H9 (cell line): ENCODE results near the gene KAZN. TPM values are rescaled to one million over a fixed set of nuclear protein-coding genes. Genes with fewer than 3 reads are reported as not detected.

ENCODE experiments used
- DNase-seq: peaks from one replicate; pipeline ENCODE4 v3.0.0-alpha.2; 2017
- H2AFZ ChIP-seq: one replicate; pipeline ENCODE4 v1.6.1; 2013; ENCODE audit warnings: mild to moderate bottlenecking, low read length, control low read depth, moderate library complexity
- H2AK5ac ChIP-seq: 2 replicates; pipeline ENCODE4 v1.6.1; 2013; ENCODE audit warnings: low read length, control low read depth, mixed read lengths; ENCODE audit not compliant: insufficient read length
- H2BK120ac ChIP-seq: one replicate; pipeline ENCODE4 v1.6.1; 2013; ENCODE audit warnings: low read depth, mild to moderate bottlenecking, low read length, control low read depth, inconsistent platforms; ENCODE audit not compliant: poor library complexity, severe bottlenecking
- H2BK12ac ChIP-seq: 2 replicates; pipeline ENCODE4 v1.6.1; 2013; ENCODE audit warnings: low read length, control low read depth, mixed read lengths, low read depth; ENCODE audit not compliant: insufficient read length
- H2BK15ac ChIP-seq: 2 replicates; pipeline ENCODE4 v1.6.1; 2013; ENCODE audit warnings: low read depth, low read length, control low read depth
- H2BK20ac ChIP-seq: one replicate; pipeline ENCODE4 v1.6.1; 2013; ENCODE audit warnings: low read depth, mild to moderate bottlenecking, low read length, control low read depth, inconsistent platforms; ENCODE audit not compliant: poor library complexity, severe bottlenecking
- H2BK5ac ChIP-seq: 2 replicates; pipeline ENCODE4 v1.6.1; 2013; ENCODE audit warnings: low read length, control low read depth, mixed read lengths; ENCODE audit not compliant: insufficient read length
- H3K14ac ChIP-seq: 2 replicates; pipeline ENCODE4 v1.6.1; 2013; ENCODE audit warnings: low read length, control low read depth; ENCODE audit not compliant: insufficient read depth
- H3K18ac ChIP-seq: 2 replicates; pipeline ENCODE4 v1.6.1; 2013; ENCODE audit warnings: low read depth, mild to moderate bottlenecking, mixed read lengths, low read length, control low read depth; ENCODE audit not compliant: insufficient read length
- H3K23ac ChIP-seq: 2 replicates; pipeline ENCODE4 v1.6.1; 2013; ENCODE audit warnings: low read length, control low read depth, mixed read lengths, low read depth; ENCODE audit not compliant: insufficient read length
- H3K23me2 ChIP-seq: 2 replicates; pipeline ENCODE4 v1.6.1; 2013; ENCODE audit warnings: low read depth, mild to moderate bottlenecking, mixed read lengths, low read length, control low read depth; ENCODE audit not compliant: insufficient read length, poor library complexity, severe bottlenecking
- H3K27ac ChIP-seq: 2 replicates; pipeline ENCODE4 v1.5.1; 2013; ENCODE audit warnings: low read length, control low read depth, mixed read lengths, low read depth; ENCODE audit not compliant: insufficient read length
- H3K27me3 ChIP-seq: 2 replicates; pipeline ENCODE4 v1.6.1; 2013; ENCODE audit warnings: low read length, control low read depth, inconsistent platforms; ENCODE audit not compliant: insufficient read depth
- H3K4ac ChIP-seq: 2 replicates; pipeline ENCODE4 v1.6.1; 2013; ENCODE audit warnings: low read depth, mild to moderate bottlenecking, control low read depth, inconsistent platforms, low read length, moderate library complexity
- H3K4me1 ChIP-seq: 2 replicates; pipeline ENCODE4 v1.6.1; 2013; ENCODE audit warnings: low read length, control low read depth, inconsistent platforms; ENCODE audit not compliant: insufficient read depth
- H3K4me2 ChIP-seq: 2 replicates; pipeline ENCODE4 v1.6.1; 2013; ENCODE audit warnings: low read length, control low read depth, mixed read lengths; ENCODE audit not compliant: insufficient read length, insufficient read depth
- H3K56ac ChIP-seq: 2 replicates; pipeline ENCODE4 v1.6.1; 2013; ENCODE audit warnings: low read depth, mild to moderate bottlenecking, mixed read lengths, low read length, control low read depth; ENCODE audit not compliant: insufficient read length
- H3K79me1 ChIP-seq: 2 replicates; pipeline ENCODE4 v1.6.1; 2013; ENCODE audit warnings: low read depth, mild to moderate bottlenecking, moderate library complexity, low read length, control low read depth, inconsistent platforms; ENCODE audit not compliant: insufficient read depth, poor library complexity, severe bottlenecking
- H3K79me2 ChIP-seq: 2 replicates; pipeline ENCODE4 v1.6.1; 2013; ENCODE audit warnings: low read length, control low read depth, inconsistent platforms; ENCODE audit not compliant: insufficient read depth
- H3K9ac ChIP-seq: 2 replicates; pipeline ENCODE4 v1.6.1; 2013; ENCODE audit warnings: low read length, control low read depth, mixed read lengths; ENCODE audit not compliant: insufficient read length; ENCODE audit errors: extremely low read depth
- H3K9me3 ChIP-seq: one replicate; pipeline ENCODE4 v1.6.1; 2013; ENCODE audit warnings: low read depth, low read length, inconsistent platforms; ENCODE audit not compliant: control insufficient read depth
- H3T11ph ChIP-seq: one replicate; pipeline ENCODE4 v1.6.1; 2013; ENCODE audit warnings: mild to moderate bottlenecking, low read length, control low read depth, inconsistent platforms
- H4K20me1 ChIP-seq: one replicate; pipeline ENCODE4 v1.6.1; 2013; ENCODE audit not compliant: control insufficient read depth, insufficient read length, insufficient read depth
- H4K5ac ChIP-seq: 2 replicates; pipeline ENCODE4 v1.6.1; 2013; ENCODE audit warnings: low read depth, mild to moderate bottlenecking, mixed read lengths, low read length, control low read depth; ENCODE audit not compliant: insufficient read length
- H4K8ac ChIP-seq: replicated peaks from 2 replicates; pipeline ENCODE4 v1.6.1; 2013; ENCODE audit warnings: low read length, control low read depth, mixed read lengths, low read depth; ENCODE audit not compliant: insufficient read length
- H4K91ac ChIP-seq: 2 replicates; pipeline ENCODE4 v1.6.1; 2013; ENCODE audit warnings: low read depth, mild to moderate bottlenecking, moderate library complexity, mixed read lengths, low read length, control low read depth; ENCODE audit not compliant: insufficient read length
- H3K27ac Mint-ChIP-seq, 3 experiments: 2 replicates in 2 of 3; 3 replicates in 1 of 3; pipeline ENCODE4 v1.8.0; 2020 to 2021; ENCODE audit warnings: mixed read lengths in 3 of 3, mild to moderate bottlenecking in 1 of 3, moderate library complexity in 1 of 3
- H3K27me3 Mint-ChIP-seq: 2 replicates; pipeline ENCODE4 v1.8.0; 2021; ENCODE audit warnings: low read depth, mild to moderate bottlenecking, moderate library complexity, mixed read lengths
- H3K36me3 Mint-ChIP-seq, 3 experiments: 2 replicates in 2 of 3; 3 replicates in 1 of 3; pipeline ENCODE4 v1.8.0; 2020 to 2021; ENCODE audit warnings: low read depth in 3 of 3, mixed read lengths in 3 of 3; ENCODE audit not compliant: insufficient read depth in 1 of 3
- H3K4me1 Mint-ChIP-seq, 2 experiments: 2 replicates each; pipeline ENCODE4 v1.8.0; 2020; ENCODE audit warnings: mixed read lengths in 2 of 2
- H3K4me3 Mint-ChIP-seq, 2 experiments: 2 replicates in 1 of 2; 3 replicates in 1 of 2; pipeline ENCODE4 v1.8.0; 2020 to 2021; ENCODE audit warnings: mild to moderate bottlenecking in 2 of 2, mixed read lengths in 2 of 2, moderate library complexity in 1 of 2
- H3K9me3 Mint-ChIP-seq, 2 experiments: 2 replicates in 1 of 2; 3 replicates in 1 of 2; pipeline ENCODE4 v1.8.0; 2020; ENCODE audit warnings: mild to moderate bottlenecking in 2 of 2, mixed read lengths in 2 of 2, moderate library complexity in 1 of 2
- WGBS: extraction: QIAGEN DNeasy Blood & Tissue Kit; methylation state at CpG from one replicate; pipeline ENCODE4 v1.1.7; 2013; ENCODE audit warnings: missing lambda C conversion rate, low lambda C conversion rate, mixed read lengths; ENCODE audit not compliant: insufficient read length; ENCODE audit errors: extremely low coverage; 5-methylcytosine and 5-hydroxymethylcytosine counted together
- total RNA-seq: library from RNA; stranded (reverse); gene quantifications from 2 replicates; pipeline ENCODE4 v1.2.1, GENCODE V29; 2021
- TF ChIP-seq, protein P1 (sequence below): fragments of 200-600 bp; sonication (generic); conservative IDR thresholded peaks from 3 replicates; pipeline ENCODE4 v1.8.0; 2021; ENCODE audit warnings: antibody characterized with exemption, mild to moderate bottlenecking

Gene KAZN
- total RNA-seq, 1 experiment from 2014 or later: 7.6 TPM

DNA sequence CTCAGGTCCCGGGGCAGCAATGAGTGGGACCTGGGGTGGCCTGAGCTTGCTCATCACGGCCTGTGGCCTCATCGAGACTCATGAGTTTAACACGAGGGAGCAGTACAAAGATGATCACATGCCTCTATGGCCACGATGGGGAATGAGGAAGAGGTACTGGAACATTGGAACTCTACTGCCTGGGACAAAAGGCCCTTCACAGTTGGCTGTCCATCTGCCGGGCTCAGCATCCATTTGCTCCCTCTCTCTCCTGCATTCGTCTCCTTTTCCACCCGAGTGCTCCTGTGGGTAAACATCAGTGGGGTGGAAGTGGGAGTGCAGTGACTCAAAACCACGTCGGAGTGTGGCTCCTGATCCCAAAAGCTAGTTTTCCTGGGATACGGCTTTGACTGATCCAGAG lies 124.9 kb downstream of the KAZN start:
- no CpG with 5 or more reads among the region's 11 CpGs for WGBS
- H3K27ac Mint-ChIP-seq: no peak overlapping the region

More for the DNA sequence above, 124.9 kb downstream of the KAZN start:
- no peak for DNase-seq
- Histone ChIP-seq H3T11ph (no peak overlapping the region), H3K14ac (no peak overlapping the region; the same call in 1 of the 2 replicates), H3K4ac (no peak overlapping the region), H4K20me1 (no peaks in the 10 kb centered on the region), H2BK12ac (no peak overlapping the region), H2BK20ac (no peak overlapping the region), H3K27ac (no peak overlapping the region), H3K23ac (no peak overlapping the region), H3K9ac (no peak overlapping the region), H4K5ac (no peak overlapping the region), H4K91ac (no peak overlapping the region), H2BK120ac (no peak overlapping the region), H3K56ac (no peak overlapping the region), H3K23me2 (no peaks in the 10 kb centered on the region), H2BK5ac (no peak overlapping the region), H3K79me1 (no peaks in the 10 kb centered on the region), H2BK15ac (no peak overlapping the region), H3K4me2 (no peak overlapping the region), H3K9me3 (no peaks in the 10 kb centered on the region), H2AFZ (no peak overlapping the region), H2AK5ac (no peak overlapping the region), H4K8ac (no peak overlapping the region), H3K4me1 (peaks cover 8% of the 10 kb centered on the region; the same call in 1 of the 2 replicates), H3K27me3 (no peaks in the 10 kb centered on the region), H3K79me2 (no peaks in the 10 kb centered on the region), H3K18ac (no peak overlapping the region)
- Mint-ChIP-seq H3K9me3 (peaks cover 0 to 3% of the 10 kb centered on the region in 2 experiments; a peak in 1 of 5 replicates), H3K4me3 (no peak overlapping the region), H3K4me1 (peaks cover 37 to 42% of the 10 kb centered on the region in 2 experiments), H3K27me3 (peaks cover 13% of the 10 kb centered on the region), H3K36me3 (peaks cover 0 to 6% (median 2%) of the 10 kb centered on the region in 3 experiments; a peak in 2 of 7 replicates)
- TF ChIP-seq, protein P1, sequence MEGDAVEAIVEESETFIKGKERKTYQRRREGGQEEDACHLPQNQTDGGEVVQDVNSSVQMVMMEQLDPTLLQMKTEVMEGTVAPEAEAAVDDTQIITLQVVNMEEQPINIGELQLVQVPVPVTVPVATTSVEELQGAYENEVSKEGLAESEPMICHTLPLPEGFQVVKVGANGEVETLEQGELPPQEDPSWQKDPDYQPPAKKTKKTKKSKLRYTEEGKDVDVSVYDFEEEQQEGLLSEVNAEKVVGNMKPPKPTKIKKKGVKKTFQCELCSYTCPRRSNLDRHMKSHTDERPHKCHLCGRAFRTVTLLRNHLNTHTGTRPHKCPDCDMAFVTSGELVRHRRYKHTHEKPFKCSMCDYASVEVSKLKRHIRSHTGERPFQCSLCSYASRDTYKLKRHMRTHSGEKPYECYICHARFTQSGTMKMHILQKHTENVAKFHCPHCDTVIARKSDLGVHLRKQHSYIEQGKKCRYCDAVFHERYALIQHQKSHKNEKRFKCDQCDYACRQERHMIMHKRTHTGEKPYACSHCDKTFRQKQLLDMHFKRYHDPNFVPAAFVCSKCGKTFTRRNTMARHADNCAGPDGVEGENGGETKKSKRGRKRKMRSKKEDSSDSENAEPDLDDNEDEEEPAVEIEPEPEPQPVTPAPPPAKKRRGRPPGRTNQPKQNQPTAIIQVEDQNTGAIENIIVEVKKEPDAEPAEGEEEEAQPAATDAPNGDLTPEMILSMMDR: no peak
